ENCODE measurements around the gene RAD51B. TPM values are rescaled to one million over a fixed set of nuclear protein-coding genes. Genes with fewer than 3 reads are reported as not detected.

Gene RAD51B
- total and polyA plus RNA-seq, 9 of the 15 experiments (the other 6 are each of a cell fraction or from before 2014, with no cell fraction given): 8.5 to 17.3 (median 11.3) TPM

DNA sequence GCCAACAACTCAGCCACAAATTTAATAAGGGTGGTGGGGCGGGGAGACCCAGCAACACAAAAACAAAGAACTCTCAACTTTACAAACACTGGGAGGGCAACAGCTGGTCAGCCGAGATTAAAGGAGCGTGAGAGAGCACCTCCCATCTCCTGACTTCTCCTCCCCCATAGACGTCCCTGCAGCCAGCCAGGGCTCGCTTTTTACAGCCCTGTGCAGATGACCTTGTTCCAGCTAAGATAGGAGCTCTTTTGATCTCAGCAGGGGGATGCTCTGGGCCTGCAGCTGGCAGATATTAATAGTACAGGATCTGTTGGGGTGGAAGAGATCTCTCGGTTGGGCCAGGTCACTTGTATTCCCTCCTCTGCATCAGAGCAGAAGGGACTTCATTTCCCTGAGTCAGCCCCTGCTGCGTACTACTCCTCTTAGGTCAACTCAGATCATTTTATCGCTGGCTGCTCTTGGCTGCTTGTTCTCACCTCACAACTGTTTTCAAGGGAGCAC lies 475.8 kb downstream of the RAD51B start (continued):
- TF ChIP-seq, protein P1, sequence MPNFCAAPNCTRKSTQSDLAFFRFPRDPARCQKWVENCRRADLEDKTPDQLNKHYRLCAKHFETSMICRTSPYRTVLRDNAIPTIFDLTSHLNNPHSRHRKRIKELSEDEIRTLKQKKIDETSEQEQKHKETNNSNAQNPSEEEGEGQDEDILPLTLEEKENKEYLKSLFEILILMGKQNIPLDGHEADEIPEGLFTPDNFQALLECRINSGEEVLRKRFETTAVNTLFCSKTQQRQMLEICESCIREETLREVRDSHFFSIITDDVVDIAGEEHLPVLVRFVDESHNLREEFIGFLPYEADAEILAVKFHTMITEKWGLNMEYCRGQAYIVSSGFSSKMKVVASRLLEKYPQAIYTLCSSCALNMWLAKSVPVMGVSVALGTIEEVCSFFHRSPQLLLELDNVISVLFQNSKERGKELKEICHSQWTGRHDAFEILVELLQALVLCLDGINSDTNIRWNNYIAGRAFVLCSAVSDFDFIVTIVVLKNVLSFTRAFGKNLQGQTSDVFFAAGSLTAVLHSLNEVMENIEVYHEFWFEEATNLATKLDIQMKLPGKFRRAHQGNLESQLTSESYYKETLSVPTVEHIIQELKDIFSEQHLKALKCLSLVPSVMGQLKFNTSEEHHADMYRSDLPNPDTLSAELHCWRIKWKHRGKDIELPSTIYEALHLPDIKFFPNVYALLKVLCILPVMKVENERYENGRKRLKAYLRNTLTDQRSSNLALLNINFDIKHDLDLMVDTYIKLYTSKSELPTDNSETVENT (CRISPR knock-in tag; IDR thresholded peaks at IDR 0.05): no peak
- TF ChIP-seq CAMTA2 (CRISPR knock-in tag; conservative IDR thresholded peaks at IDR 0.05) (no peak), KDM5B (IDR thresholded peaks at IDR 0.05; ENCODE audit: insufficient replicate concordance, low read depth, low read length) (no peak), NR2C2 (CRISPR knock-in tag; IDR thresholded peaks at IDR 0.05) (no peak), NR2C2 (tag; IDR thresholded peaks at IDR 0.05) (peak; percentile 72), ZNF3 (CRISPR knock-in tag; IDR thresholded peaks at IDR 0.05) (no peak), ZNF41 (CRISPR knock-in tag; conservative IDR thresholded peaks at IDR 0.05) (no peak), RBM17 (IDR thresholded peaks at IDR 0.05; ENCODE audit: borderline replicate concordance, low read depth, low read length) (no peak), IRF2 (CRISPR knock-in tag; IDR thresholded peaks at IDR 0.05) (no peak), TOE1 (IDR thresholded peaks at IDR 0.05; ENCODE audit: borderline replicate concordance) (peak; percentile 57; the same call in 1 of the 2 replicates), TOE1 (CRISPR knock-in tag; IDR thresholded peaks at IDR 0.05; ENCODE audit: borderline replicate concordance, low read depth) (no peak), ZNF668 (CRISPR knock-in tag; IDR thresholded peaks at IDR 0.05) (no peak), EZH2 (IDR thresholded peaks at IDR 0.05; ENCODE audit: borderline replicate concordance, low read depth, low read length) (no peak), XRCC4 (IDR thresholded peaks at IDR 0.05; ENCODE audit: extremely low read depth, insufficient read depth, insufficient read length) (no peak), CREM (IDR thresholded peaks at IDR 0.05; ENCODE audit: low read depth) (peak; percentile 25; the same call in 1 of the 2 replicates), BHLHE40 (IDR thresholded peaks at IDR 0.05; ENCODE audit: low read length) (peak; percentile 86)
- TF ChIP-seq, protein P2, sequence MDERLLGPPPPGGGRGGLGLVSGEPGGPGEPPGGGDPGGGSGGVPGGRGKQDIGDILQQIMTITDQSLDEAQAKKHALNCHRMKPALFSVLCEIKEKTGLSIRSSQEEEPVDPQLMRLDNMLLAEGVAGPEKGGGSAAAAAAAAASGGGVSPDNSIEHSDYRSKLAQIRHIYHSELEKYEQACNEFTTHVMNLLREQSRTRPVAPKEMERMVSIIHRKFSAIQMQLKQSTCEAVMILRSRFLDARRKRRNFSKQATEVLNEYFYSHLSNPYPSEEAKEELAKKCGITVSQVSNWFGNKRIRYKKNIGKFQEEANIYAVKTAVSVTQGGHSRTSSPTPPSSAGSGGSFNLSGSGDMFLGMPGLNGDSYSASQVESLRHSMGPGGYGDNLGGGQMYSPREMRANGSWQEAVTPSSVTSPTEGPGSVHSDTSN (CRISPR knock-in tag; IDR thresholded peaks at IDR 0.05; ENCODE audit: low read depth): no peak
- TF ChIP-seq, protein P2 (tag; conservative IDR thresholded peaks at IDR 0.05; ENCODE audit: low read depth): peak; percentile 67
- TF ChIP-seq, protein P3, sequence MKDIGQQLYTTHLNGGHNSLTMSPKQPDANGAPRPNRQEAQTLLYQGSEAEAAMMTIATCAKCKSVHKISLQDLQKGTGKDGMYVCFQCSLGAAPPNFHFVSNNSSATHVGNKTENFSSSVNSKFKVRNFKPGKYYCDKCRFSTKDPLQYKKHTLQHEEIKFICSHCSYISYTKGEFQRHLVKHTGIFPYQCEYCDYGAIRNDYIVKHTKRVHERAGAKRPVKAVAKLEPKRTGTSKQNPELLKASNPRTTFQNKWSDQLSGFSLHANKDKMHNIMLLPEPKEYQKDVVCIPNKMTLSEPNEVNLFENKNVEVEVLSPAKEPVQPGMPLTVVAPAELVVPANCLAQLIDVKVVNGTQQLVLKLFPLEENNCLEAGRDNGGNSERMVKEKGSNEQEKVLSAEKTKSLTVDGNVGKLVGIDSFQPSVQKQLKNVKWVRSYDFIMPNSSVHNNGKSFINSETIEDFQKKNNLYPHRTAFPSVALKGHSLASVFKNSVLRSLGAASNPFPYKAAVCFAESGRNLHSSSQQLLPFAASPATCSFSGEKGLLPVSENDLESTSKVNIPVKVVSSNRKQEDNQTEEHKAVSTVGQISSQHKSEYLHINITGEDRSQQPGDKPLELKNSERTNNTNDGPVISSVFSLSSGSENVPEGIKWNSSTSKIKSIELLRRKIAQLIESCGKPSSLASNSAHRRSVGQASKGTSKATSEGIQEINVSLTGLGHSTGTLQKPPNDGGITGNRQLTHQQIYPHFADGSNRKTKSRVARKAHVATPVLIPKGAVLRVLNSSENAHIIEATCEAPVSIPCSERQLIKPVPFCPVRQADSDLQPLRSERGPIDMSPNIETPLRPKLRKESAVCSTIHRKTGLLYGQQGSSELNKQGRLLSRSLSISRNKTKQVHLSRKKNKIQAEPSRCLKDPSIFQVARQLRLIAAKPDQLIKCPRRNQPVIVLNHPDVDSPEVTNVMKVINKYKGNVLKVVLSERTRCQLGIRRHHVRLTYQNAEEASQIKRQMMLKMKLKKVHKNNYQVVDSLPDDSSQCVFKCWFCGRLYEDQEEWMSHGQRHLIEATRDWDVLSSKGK (CRISPR knock-in tag; IDR thresholded peaks at IDR 0.05): no peak
- TF ChIP-seq, protein P4, sequence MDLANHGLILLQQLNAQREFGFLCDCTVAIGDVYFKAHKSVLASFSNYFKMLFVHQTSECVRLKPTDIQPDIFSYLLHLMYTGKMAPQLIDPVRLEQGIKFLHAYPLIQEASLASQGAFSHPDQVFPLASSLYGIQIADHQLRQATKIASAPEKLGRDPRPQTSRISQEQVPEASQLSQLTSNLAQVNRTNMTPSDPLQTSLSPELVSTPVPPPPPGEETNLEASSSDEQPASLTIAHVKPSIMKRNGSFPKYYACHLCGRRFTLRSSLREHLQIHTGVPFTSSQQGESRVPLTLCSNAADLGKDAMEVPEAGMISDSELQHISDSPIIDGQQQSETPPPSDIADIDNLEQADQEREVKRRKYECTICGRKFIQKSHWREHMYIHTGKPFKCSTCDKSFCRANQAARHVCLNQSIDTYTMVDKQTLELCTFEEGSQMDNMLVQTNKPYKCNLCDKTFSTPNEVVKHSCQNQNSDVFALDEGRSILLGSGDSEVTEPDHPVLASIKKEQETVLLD (IDR thresholded peaks at IDR 0.05): no peak

Data from K562 (cell line).